Stimulated activated CD4-positive, alpha-beta T cell treated with anti-CD3 and anti-CD28 coated beads, Interleukin-15, amount 100 ng/mL, for 48 hours (primary cell): ENCODE measurements around the gene RFXANK.
"Not testable (repeated sequence)": the region's sequence is repeated elsewhere in the genome, so short reads cannot be mapped to it uniquely, and the experiment has no call there.

ENCODE experiments used
- DNase-seq, 2 donors: peaks; one replicate each; pipeline ENCODE4 v3.0.0-alpha.2; 2020; ENCODE audit warnings: low read depth in 2 of 2

Gene RFXANK, protein sequence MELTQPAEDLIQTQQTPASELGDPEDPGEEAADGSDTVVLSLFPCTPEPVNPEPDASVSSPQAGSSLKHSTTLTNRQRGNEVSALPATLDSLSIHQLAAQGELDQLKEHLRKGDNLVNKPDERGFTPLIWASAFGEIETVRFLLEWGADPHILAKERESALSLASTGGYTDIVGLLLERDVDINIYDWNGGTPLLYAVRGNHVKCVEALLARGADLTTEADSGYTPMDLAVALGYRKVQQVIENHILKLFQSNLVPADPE

DNA sequence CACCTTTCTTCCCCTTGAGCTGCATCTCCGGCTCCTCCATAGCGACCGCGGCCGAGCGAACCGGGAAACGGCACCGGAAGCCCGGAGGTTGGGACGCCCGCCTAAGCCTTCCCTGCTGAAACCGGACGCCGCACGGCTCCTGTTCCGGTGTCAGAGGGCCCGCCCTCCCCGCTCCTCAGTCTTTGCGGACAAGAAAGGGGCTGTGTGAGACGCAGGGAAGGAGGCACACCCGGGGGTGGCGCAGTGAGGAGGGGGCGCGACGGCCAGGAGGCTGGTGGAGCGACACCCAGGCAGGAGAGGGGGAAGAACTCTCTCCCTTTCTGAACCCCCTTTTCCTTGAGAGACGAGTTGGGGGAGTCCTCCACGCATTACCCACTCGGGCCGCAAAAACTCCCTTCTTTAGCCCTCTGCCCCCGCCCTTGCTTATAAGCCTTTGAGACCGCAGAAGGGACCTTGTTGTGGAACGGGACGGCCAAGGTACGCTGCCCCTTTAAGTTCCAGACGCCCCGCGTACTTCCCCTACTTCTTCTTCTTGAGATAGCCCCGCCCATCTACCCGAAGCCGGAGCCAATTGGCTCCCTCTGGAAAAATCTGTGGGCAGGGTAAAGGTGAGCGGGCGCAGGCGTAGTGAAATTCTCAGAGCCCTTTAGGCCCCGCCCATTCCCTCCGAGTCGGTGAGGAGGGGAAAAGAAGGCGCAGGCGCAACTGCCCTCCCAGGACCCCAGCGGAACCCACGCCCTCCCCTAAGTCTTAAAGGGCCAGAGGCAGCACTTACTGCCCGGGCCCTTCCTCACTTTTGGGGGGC is at the start of gene RFXANK, which contains the start of gene BORCS8:
Gene RFXANK, plus strand, starts transcription at position 181 of the 805 bp plus-strand sequence. CDS start 1,689 bp downstream, outside the sequence.
Gene BORCS8, minus strand, starts transcription at position 75 of the 805 bp plus-strand sequence. Its CDS starts 35 bp downstream, at position 40.
- DNase-seq = peak; percentile 98 to 99

DNA sequence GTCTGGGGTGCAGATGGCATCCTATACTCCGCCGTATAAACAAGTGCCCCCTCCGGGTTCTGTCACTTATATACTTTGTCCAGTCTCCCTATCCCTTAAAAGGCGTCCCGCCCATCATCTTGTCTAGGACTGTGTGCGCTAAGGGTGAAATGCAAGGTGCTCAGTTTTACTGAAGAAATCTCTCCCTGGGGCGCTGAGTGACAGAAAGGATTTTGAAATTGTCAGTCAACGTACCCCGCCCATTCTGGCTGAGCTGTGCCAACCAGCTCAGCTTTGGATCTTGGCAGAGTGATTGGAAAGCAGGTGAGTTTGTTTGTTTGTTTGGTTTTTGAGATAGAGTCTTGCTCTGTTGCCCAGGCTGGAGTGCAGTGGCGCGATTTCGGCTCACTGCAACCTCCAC is 49.7 kb upstream of the RFXANK start:
- DNase-seq = no peak

DNA sequence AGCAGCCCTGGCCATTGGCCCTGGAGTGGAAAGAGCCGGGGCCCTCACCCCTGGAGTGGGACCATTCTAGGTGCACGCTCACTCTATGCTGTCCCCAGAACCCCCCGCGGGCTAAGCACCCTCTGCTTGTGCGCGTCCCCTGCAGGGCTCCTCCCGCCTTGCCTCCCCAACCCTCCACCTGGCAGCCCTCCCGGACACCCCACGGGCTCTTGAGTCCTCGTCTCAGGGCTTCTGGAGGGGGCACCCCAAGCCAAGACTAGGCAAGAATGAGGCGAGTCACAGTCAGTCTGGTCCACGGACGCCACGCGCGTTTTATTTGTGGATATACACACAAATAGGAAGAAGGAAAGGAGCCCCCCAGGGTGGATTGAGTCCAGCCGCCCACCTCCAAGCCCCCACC is 46.8 kb upstream of the RFXANK start:
- no peak for DNase-seq

DNA sequence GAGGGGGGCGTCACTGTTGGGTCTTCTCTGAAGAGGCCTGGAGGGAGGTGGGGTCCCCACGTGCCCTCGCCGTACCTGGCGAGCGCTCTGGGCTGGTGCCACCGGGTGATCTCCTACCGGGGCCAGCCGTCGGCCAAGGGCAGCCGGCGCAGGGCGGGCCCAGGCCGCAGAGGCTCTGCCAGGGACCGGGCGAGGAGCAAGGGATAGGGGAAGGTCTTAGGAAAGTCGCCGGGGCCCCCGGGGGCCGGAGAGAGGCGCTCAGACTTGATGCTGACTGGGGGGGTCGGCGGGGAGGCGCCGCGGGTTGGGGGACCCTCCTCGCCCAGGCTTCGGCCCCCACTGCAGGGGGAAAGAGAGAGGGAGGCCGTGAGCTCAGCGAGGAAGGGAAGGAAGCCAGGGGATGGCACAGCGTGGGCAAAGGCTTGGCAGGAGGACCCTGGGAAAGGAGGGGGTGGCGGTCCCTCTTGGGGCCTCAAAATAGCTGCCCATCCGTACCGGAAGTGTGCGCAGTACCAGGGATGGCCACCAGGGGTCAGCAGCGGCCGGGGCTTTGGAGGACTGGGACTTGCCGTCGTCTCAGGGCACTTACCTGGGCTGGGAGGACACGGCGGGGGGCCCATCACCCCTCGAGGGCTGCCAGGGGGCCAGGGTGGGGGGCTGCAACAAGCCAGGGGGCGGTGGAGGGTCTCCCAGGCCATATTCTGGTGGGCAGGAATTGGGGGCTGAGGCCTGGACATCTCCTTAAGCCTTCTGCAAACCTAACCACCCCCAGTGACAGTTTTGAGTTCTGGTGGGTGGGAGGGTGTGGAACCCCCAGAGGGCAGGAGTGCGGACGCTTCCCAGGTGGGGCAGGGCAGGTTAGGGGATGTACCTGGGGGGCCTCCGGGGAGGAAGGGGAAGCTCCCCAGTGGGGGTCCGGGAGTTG is 46.1 kb upstream of the RFXANK start:
- peak; percentile 76 to 80 for DNase-seq

DNA sequence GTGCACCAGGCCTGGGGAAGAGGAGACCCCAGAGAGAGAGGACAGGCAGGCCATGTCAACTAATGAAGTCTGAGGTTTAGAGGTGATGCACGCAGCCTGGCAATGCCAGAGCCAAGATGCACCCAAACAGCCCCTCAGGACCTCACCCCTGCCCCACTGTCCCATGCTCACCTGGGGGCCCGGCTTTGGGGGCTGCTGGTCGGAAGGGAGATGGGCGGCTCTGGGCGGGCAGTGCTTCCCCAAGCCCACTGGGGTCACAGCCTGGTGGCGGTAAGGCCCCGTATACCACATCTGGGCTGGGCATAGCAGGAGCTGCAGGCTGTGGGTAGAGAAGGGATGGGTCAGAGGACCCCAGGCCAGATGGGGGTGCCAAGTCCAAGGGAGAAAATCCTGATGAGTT is 45.2 kb upstream of the RFXANK start:
- DNase-seq = no peak

DNA sequence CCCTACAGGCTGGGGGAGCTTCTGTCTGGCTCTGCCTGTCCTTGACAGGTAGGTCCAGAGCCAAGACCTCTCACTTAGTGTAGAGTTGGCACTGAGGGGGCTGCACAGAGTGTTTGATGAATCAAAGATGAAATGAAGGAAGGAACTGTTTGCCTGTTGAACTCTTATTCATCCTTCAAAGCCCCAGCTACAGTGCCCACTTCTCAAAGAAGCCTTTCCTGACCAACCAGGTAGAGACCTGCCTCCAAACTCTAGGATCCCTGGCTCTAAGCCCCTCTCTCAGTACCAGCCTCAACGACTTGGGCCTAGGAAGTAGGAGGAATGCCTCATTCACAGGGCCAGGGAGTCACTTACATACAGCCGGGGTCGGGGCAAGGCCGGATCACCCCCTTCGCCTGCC is 44.7 kb upstream of the RFXANK start:
- no peak for DNase-seq

DNA sequence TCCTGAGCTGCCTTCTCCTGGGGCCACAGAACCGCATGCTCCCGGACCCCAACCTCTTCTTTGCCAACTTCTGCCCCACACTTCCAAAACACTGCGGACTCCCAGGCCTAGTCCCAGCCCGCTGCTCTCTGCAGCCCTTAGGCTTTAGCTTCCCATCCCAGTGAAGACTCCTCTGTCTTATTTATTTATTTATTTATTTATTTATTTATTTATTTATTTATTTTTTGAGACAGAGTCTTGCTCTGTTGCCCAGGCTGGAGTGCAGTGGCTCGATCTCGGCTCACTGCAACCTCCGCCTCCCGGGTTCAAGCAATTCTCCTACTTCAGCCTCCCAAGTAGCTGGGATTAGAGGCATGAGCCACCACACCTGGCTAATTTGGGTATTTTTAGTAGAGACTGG is 43.6 kb upstream of the RFXANK start:
- DNase-seq = not testable (repeated sequence)

DNA sequence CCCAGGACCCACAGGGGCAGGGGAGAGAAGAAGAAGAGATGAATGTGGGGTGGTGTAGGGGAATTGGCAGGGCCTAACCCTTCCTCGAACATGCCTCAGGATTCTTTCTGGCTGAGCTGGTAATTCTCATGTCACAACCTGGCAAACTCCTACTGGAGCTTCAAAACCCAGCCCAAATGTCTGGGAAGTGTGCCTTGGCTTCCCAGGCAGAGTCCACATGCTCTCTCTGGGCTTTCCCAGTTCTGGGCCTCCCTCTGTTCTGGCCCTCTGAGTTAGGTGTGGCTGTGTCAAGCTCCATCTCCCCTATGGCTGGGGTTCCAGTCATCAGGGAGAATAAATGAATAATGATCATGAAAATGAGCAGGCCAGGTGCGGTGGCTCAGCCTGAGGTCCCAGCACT is 42.6 kb upstream of the RFXANK start:
- DNase-seq = no peak

DNA sequence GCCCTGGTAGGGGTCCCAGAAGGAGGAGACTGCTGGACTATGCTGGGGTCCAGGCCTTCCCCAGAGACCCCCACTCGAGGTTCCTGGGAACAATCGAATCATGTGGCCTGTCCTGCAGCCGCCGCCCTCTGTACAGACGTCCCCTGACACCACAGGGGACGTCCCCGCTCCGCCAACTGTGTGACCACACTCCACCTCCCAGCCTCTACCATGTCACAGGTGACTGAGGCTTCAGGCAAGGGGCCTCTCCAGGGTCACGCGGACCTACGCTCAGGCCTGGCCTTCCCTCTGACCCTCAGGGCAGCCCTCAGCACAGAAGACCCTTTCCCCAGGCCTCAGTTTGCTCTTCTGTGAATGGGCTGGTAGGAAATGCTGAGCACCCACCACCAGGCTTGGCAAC is 40.6 kb upstream of the RFXANK start:
- no peak for DNase-seq

DNA sequence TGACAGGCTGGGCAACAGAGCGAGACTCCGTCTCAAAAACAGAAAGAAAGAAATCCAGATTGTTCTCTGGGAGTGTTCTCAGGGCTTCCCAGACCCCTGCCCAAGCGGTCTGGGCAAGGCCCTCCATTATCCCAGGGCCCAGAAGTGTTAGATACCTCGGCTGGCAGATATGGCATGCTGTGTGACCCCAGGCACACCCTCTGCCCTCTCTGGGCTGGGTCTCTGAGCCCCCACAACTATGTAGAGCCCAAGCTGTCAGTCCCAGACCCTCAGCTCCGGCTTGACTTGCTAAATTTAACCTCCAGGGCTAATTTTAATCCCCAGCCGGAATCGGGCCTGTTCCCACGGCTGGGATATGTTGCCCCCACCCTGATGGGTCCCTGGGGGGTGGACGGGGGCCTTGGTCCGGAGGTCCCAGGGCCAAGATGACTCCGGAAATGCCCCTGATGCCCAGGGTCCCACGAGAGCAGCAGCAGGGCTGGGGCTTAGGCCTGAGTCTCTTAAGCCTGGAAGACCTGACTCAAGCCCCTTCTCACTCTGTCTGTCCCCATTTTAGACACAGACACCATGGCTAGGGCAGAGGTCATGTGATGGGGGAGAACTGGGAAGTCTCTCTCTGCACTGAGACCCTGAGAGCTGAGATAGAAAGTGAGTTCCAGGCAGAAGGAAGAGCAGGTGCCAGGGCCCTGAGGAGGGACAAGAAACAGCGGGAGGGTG is 39.2 kb upstream of the RFXANK start:
- no peak for DNase-seq

DNA sequence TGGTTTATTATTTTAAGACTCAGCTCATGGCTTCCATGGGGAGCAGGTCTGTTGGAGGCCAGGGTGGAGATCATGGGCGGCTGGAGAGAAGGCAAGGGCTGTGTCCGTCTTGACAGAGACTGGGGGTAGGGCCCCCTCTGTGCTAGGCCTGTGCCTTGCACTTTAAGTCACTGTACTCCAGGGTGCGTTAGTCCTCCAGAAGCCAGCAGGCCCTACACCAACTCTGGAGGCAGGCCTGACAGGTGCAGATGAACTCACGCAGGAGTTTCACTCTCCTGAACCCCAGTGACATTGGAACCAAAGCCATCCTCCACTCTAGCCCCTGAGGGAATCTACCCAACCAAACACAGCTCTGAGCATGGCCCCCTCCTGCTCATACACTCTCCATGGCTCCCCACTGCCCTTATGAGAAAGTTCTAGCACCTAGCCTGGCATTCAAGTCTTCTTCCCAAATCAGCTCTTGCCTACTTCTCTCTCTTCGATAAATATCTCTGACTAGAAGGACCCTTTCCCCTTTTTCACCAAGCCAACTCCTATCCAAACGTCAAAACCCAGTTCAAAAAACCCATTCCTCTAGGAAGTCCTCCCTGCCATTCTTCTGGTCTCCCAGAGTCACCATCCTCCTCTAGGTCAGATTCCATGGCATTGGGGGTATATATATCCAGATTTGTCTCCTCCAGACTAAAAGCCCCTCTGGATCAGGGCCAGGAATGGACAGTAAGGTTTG is 37.1 kb upstream of the RFXANK start:
- DNase-seq = no peak

DNA sequence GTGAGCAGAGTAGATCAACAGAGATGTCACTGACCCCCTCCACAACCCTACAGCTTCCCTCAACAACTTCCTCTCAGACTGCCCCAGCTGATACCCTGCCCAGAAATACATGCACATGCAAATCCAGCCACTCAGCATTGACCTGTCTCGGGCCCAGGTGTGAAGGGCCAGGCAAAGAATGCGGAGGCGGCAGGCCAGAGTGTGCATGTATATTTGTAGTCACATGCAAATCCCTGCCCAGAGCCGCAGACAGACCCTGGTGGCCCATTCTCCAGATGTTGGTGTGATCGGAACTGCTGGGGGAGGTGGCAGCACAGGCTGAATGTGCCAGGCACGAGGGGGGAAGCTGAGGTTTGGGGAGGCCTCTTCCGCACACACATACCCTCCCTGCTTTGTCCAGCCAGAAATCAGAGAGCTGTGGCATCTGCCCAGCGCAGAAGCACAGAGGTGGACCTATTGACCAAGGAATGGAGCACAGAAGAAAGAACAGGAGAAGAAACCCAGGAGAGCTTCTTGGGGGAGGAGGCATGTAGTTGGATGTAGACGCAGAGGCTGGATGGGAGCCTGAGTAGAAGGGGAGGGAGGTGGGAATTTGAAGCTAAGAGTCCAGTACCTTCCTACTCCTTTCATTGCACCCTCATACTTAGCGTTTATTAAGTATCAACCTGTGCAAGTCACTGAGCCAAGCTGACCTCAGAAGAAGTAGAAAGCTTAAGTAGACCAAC is 36.4 kb upstream of the RFXANK start:
- no peak for DNase-seq

DNA sequence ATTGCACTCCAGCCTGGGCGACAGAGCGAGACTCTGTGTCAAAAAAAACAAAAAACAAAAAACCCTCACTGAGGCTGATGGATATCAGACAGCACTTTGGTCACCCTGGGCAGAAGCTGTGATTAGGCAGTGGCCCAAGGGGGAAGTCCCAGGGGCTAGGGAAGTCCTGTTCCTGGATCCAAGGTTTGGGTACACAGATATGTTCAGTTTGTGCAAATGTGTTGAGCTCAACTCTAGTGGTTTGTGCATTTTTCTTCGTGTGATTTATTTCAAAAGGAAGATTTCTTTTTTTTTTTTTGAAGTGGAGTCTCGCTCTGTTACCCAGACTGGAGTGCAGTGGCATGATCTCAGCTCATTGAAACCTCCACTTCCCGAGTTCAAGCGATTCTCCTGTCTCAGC is 34.2 kb upstream of the RFXANK start:
- DNase-seq = no peak

DNA sequence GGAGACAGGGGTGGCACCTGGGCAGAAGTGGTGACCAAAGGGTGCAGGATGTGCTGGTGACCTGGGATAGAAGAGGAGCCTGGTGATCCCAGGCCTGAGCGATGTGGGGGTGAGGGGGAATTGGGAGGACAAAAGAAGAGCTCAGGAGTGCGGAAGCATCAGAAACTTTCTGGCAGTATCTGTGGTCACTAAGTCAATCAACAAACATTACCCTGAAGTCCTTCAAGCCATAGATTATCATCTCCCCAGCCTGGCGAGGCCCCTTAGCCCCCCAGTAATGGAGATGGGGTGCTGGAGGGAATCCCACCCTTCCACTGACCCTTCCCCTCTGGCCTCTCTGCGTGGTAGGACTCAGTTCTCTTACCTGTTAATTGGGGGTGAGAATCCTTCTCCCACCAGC is 32.5 kb upstream of the RFXANK start:
- DNase-seq = no peak

DNA sequence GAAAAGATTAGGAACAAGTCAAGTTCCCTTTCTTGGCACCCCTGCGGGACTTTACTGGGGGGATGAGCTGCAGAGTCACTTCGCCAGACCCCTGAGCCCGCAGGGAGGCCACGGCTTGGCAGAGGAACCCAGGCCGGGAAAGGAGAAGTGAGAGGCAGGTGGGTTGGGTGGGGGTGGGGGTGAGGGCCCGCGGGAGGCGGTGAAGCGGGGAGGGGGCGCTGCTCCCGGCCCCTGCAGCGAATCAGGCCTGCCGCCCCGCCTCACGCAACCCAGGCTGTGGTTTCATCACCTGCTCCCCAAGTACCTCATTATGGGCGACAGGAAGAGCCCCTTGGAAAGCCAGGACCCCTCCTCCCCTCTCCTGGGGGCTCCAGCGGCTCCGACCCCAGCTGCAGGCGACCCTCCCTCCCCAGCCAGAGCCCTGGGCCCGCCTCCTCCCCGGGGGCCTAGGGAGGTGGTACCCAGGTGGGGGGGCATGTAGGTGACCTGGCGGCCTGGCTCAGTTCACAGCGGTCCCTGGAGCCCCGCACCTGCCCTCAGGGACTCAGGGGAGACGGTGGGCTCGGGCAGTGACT is 31.5 kb upstream of the RFXANK start:
- no peak for DNase-seq

DNA sequence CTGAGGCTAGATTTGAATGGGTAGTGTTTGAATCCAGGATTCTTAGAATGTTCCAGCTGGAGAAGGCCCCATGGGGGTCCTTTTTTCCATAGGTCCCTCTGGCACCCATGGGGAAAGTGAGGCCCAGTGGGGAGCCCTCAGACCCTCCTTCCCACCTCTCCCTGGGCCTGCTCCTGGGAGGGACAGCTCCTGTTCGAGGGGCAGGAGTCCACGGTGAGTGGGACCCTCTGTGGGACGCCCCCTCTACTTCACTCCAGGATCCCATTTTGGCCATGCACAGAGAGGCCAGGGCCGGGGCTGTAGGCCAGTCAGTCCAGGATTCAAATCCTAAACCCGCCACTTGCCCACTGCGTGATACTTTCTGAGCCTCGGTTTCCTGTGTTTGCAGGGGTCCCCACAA is 29.6 kb upstream of the RFXANK start:
- DNase-seq = no peak

DNA sequence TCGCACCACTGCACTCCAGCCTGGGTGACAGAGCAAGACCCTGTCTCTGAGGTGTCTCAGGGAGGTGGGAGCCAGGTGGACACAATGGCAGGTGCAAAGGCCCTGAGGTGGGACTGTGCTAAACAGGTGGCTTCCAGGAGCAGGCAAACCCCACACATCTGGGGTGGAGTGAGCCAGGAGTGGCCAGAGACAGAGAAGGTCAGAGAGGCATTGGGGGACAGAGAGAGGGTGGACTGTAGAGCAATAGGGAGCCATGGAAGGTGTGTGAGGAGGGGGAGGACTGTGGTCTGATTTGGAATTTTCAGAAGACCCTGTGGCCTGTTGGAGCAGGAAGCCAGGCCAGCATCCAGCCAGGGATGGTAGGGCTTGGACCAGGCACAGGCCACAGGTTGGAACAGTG is 26.7 kb upstream of the RFXANK start:
- DNase-seq = no peak

DNA sequence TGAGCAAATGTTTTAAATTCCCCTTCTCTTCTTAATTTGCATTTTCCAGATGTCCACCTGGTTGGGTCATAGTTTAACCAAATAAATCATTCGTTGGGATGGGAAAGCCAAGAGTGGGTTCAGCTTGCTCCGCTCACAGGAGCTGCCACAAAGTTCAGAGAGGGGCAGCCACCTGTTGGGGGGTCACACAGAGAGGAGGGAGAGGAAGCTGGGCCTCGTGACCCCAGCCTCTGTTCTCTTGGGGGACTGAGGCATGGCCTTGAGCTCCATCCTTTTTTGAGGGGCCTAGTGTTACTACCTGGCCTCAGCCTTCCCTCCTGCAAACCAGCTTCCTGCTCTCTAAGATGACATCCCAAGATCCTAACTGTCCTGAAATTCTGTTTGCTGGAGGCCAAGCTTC is 24.4 kb upstream of the RFXANK start:
- DNase-seq = no peak

DNA sequence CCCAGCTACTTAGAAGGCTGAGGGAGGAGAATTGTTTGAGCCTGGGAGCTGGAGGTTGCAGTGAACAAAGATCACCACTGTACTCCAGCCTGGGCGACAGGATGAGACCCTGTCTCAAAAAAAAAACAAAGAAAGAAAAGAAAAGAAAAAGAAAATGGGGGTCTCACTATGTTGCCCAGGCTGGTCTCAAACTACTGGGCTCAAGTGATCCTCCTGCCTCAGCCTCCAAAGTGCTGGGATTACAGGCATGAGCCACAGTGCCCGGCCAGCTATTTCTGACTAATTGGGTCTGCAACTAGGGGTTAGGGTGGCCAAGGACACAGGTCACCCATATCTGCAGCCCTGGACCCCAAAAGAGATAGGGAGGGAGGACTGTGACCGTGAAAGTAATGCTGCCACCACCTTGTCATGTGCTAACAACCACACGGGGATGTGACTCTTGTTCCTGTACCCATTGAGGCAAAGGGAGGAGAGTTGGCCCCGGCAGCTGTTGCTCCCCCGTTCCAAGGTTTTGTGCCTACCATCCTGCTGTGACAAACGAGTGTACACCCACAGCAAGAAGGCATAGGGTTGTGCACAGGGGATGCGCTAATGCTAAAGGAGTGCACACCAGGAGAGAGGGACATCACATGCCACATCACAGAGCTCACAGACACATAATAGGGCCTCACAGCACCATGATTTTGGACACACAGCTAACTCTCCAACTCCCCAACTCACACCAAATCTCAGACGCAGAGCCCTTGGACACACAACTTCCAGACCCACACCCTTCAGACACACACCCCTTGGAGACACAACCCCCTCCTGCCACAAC is 22.6 kb upstream of the RFXANK start:
- no peak for DNase-seq
